IMR-90 (cell line): ENCODE data around the gene SPINK4. TPM values are rescaled to one million over a fixed set of nuclear protein-coding genes. Genes with fewer than 3 reads are reported as not detected.

ENCODE experiments used
- ATAC-seq: fragments of 200-7000 bp; cut with Tn5 transposase; 2 replicates; pipeline ENCODE4 v1.9.1; 2020; ENCODE audit warnings: low read depth, mild to moderate bottlenecking, moderate library complexity
- BruUV-seq: library from RNA; stranded (reverse); fragments of 400-500 nt; replicated peaks from 2 replicates; lab custom pipeline; 2021; lab: Mats Ljungman, UMichigan
- CTCF ChIA-PET: fragments of 300-600 bp; formaldehyde crosslinking; extraction: SDS; loops from one replicate; lab custom pipeline; 2021; ENCODE audit warnings: antibody characterized with exemption; lab: Yijun Ruan, JAX
- POLR2A ChIA-PET: fragments of 300-600 bp; sonication (Branson Sonifier 250); formaldehyde crosslinking; loops from one replicate; lab custom pipeline; 2022; ENCODE audit warnings: antibody characterized with exemption; ENCODE audit not compliant: unreplicated experiment; lab: Charles Lee
- DNase-seq: peaks from one replicate; pipeline ENCODE4 v3.0.0; 2013
- H2AFZ ChIP-seq: replicated peaks from 2 replicates; pipeline ENCODE3; 2013; ENCODE audit warnings: low read length, mild to moderate bottlenecking; ENCODE audit not compliant: poor library complexity
- H2AK5ac ChIP-seq: 2 replicates; pipeline ENCODE4 v1.6.1; 2013; ENCODE audit warnings: low read depth, low read length, inconsistent platforms
- H2AK9ac ChIP-seq: replicated peaks from 2 replicates; pipeline ENCODE3; 2013; ENCODE audit warnings: mild to moderate bottlenecking, low read depth, low read length, moderate library complexity; ENCODE audit not compliant: poor library complexity
- H2BK120ac ChIP-seq: 2 replicates; pipeline ENCODE4 v1.6.1; 2013; ENCODE audit warnings: low read depth, low read length, inconsistent platforms
- H2BK15ac ChIP-seq: 3 replicates; pipeline ENCODE4 v1.6.1; 2013; ENCODE audit warnings: low read depth, low read length, inconsistent platforms
- H2BK20ac ChIP-seq: 2 replicates; pipeline ENCODE4 v1.6.1; 2013; ENCODE audit warnings: low read depth, mild to moderate bottlenecking, inconsistent platforms, low read length, moderate library complexity
- H2BK5ac ChIP-seq: 2 replicates; pipeline ENCODE4 v1.6.1; 2013; ENCODE audit warnings: mild to moderate bottlenecking, low read depth, low read length, inconsistent platforms; ENCODE audit not compliant: poor library complexity, severe bottlenecking
- H3K14ac ChIP-seq: replicated peaks from 2 replicates; pipeline ENCODE4 v1.6.1; 2013; ENCODE audit warnings: low read depth, low read length, inconsistent platforms
- H3K18ac ChIP-seq: 2 replicates; pipeline ENCODE4 v1.6.1; 2013; ENCODE audit warnings: low read depth, low read length, control low read depth
- H3K23ac ChIP-seq: 2 replicates; pipeline ENCODE4 v1.6.1; 2013; ENCODE audit warnings: low read depth, low read length, inconsistent platforms
- H3K27ac ChIP-seq: 2 replicates; pipeline ENCODE4 v1.5.1; 2013; ENCODE audit warnings: mild to moderate bottlenecking, control low read depth, low read length; ENCODE audit not compliant: insufficient read depth
- H3K27me3 ChIP-seq: 2 replicates; pipeline ENCODE4 v1.6.1; 2013; ENCODE audit warnings: low read length; ENCODE audit not compliant: control insufficient read depth, insufficient read depth
- H3K36me3 ChIP-seq: 2 replicates; pipeline ENCODE4 v1.6.1; 2013; ENCODE audit warnings: low read length, mixed read lengths; ENCODE audit not compliant: control insufficient read depth, insufficient read depth
- H3K4ac ChIP-seq: 2 replicates; pipeline ENCODE4 v1.6.1; 2013; ENCODE audit warnings: low read depth, low read length, inconsistent platforms
- H3K4me1 ChIP-seq: 2 replicates; pipeline ENCODE4 v1.6.1; 2013; ENCODE audit warnings: low read length, mixed read lengths; ENCODE audit not compliant: control insufficient read depth, insufficient read depth
- H3K4me2 ChIP-seq: 2 replicates; pipeline ENCODE4 v1.6.1; 2013; ENCODE audit warnings: low read depth, mild to moderate bottlenecking, control low read depth, low read length, moderate library complexity
- H3K4me3 ChIP-seq: 2 replicates; pipeline ENCODE4 v1.5.1; 2013; ENCODE audit warnings: low read depth, mild to moderate bottlenecking, control low read depth, low read length, moderate library complexity; ENCODE audit not compliant: insufficient read depth
- H3K56ac ChIP-seq: 2 replicates; pipeline ENCODE4 v1.6.1; 2013; ENCODE audit warnings: low read length, inconsistent platforms; ENCODE audit not compliant: insufficient read depth; ENCODE audit errors: extremely low read depth
- H3K79me1 ChIP-seq, 2 experiments: 2 replicates each; pipeline ENCODE4 v1.6.1; 2013; ENCODE audit warnings: low read length in 2 of 2, inconsistent platforms in 1 of 2, low read depth in 1 of 2
- H3K9ac ChIP-seq: 2 replicates; pipeline ENCODE4 v1.6.1; 2013; ENCODE audit warnings: low read depth, low read length, control low read depth
- H3K9me1 ChIP-seq: 2 replicates; pipeline ENCODE4 v1.6.1; 2013; ENCODE audit warnings: low read length, inconsistent platforms; ENCODE audit not compliant: insufficient read depth
- H3K9me3 ChIP-seq: 2 replicates; pipeline ENCODE4 v1.6.1; 2013; ENCODE audit warnings: low read length; ENCODE audit not compliant: control insufficient read depth, insufficient read depth
- H4K20me1 ChIP-seq: 2 replicates; pipeline ENCODE4 v1.6.1; 2013; ENCODE audit warnings: low read length, inconsistent platforms; ENCODE audit not compliant: insufficient read depth
- H4K5ac ChIP-seq: 2 replicates; pipeline ENCODE4 v1.6.1; 2013; ENCODE audit warnings: mild to moderate bottlenecking, low read depth, low read length, control low read depth
- H4K8ac ChIP-seq, 2 experiments: 2 replicates each; pipeline ENCODE4 v1.6.1; 2013; ENCODE audit warnings: low read depth in 2 of 2, low read length in 2 of 2, control low read depth in 1 of 2, inconsistent platforms in 1 of 2
- H4K91ac ChIP-seq: 2 replicates; pipeline ENCODE4 v1.6.1; 2013; ENCODE audit warnings: low read depth, low read length, inconsistent platforms; ENCODE audit not compliant: insufficient read depth
- BHLHE40 ChIP-seq: fragments of 150-350 bp; IDR thresholded peaks from 2 replicates; pipeline ENCODE4 v1.6.1; 2016; ENCODE audit warnings: mild to moderate bottlenecking, low read depth, low read length
- CEBPB ChIP-seq: IDR thresholded peaks from 2 replicates; pipeline ENCODE4 v1.6.1; 2012; ENCODE audit warnings: low read depth, low read length, improper control_type of control experiment
- CHD1 ChIP-seq: IDR thresholded peaks from 2 replicates; pipeline ENCODE4 v1.6.1; 2012; ENCODE audit warnings: low read depth, low read length, improper control_type of control experiment
- CTCF ChIP-seq: conservative IDR thresholded peaks from 2 replicates; pipeline ENCODE4 v1.5.1; 2012; ENCODE audit warnings: mild to moderate bottlenecking, low read depth, low read length, improper control_type of control experiment
- ELK1 ChIP-seq: fragments of 150-350 bp; IDR thresholded peaks from 2 replicates; pipeline ENCODE4 v1.6.1; 2016; ENCODE audit warnings: low read depth, mild to moderate bottlenecking, low read length, moderate library complexity, borderline replicate concordance
- FOS ChIP-seq: fragments of 150-350 bp; IDR thresholded peaks from 2 replicates; pipeline ENCODE4 v1.6.1; 2016; ENCODE audit warnings: low read depth, low read length
- MAFK ChIP-seq: IDR thresholded peaks from 2 replicates; pipeline ENCODE4 v1.6.1; 2012; ENCODE audit warnings: low read depth, low read length, improper control_type of control experiment
- MXI1 ChIP-seq: IDR thresholded peaks from 2 replicates; pipeline ENCODE4 v1.6.1; 2012; ENCODE audit warnings: low read depth, mild to moderate bottlenecking, low read length, moderate library complexity, borderline replicate concordance
- NFE2L2 ChIP-seq: fragments of 150-350 bp; IDR thresholded peaks from 2 replicates; pipeline ENCODE4 v1.6.1; 2016; ENCODE audit warnings: low read depth, mild to moderate bottlenecking, low read length
- POLR2A ChIP-seq: IDR thresholded peaks from 2 replicates; pipeline ENCODE4 v1.6.1; 2012; ENCODE audit warnings: mild to moderate bottlenecking, low read depth, low read length
- RAD21 ChIP-seq: IDR thresholded peaks from 2 replicates; pipeline ENCODE4 v1.6.1; 2012; ENCODE audit warnings: low read length, improper control_type of control experiment
- RCOR1 ChIP-seq: IDR thresholded peaks from 2 replicates; pipeline ENCODE4 v1.6.1; 2012; ENCODE audit warnings: mild to moderate bottlenecking, low read length, improper control_type of control experiment; ENCODE audit not compliant: insufficient replicate concordance
- RFX5 ChIP-seq: IDR thresholded peaks from 2 replicates; pipeline ENCODE4 v1.8.0; 2012; ENCODE audit warnings: low read depth, mild to moderate bottlenecking, low read length, moderate library complexity
- SMC3 ChIP-seq: fragments of 150-350 bp; IDR thresholded peaks from 2 replicates; pipeline ENCODE4 v1.6.1; 2016; ENCODE audit warnings: low read depth, mild to moderate bottlenecking, antibody characterized with exemption, low read length, moderate library complexity
- USF2 ChIP-seq: fragments of 150-350 bp; IDR thresholded peaks from 2 replicates; pipeline ENCODE4 v1.6.1; 2017; ENCODE audit warnings: mild to moderate bottlenecking, antibody characterized with exemption, low read length, low read depth
- WGBS, 2 experiments: methylation state at CpG; one replicate each; pipeline versions ENCODE4 v1.1.5 to v1.1.7; 2013; ENCODE audit warnings: missing lambda C conversion rate in 2 of 2; ENCODE audit not compliant: insufficient read length in 1 of 2; ENCODE audit errors: extremely low coverage in 2 of 2; 5-methylcytosine and 5-hydroxymethylcytosine counted together
- dilution Hi-C: fragments of 300-500 bp; cut with HindIII; formaldehyde crosslinking; loops from one replicate; pipeline ENCODE4 v1.14.3; 2018; ENCODE audit warnings: low sequenced_read_pairs; ENCODE audit not compliant: unreplicated experiment
- in situ Hi-C: fragments of 300-500 bp; cut with MboI; formaldehyde crosslinking; loops from 3 replicates; pipeline ENCODE4 v1.14.3; 2019; ENCODE audit warnings: low sequenced_read_pairs, inconsistent platforms, mixed read lengths
- intact Hi-C: fragments of 100-400 bp; cut with micrococcal nuclease; formaldehyde crosslinking; loops from 2 replicates; pipeline ENCODE4 v1.10.0; 2022
- polyA plus RNA-seq, 3 experiments: library from polyadenylated mRNA; depleted of rRNA; stranded (reverse); fragments of >200 nt; gene quantifications; 2 replicates each; pipeline ENCODE4 v1.2.3, GENCODE V29; 2012; ENCODE audit warnings: low replicate concordance in 1 of 3
- total RNA-seq: library from RNA; depleted of rRNA; stranded (reverse); fragments of >200 nt; gene quantifications from 2 replicates; pipeline ENCODE4 v1.2.3, GENCODE V29; 2012

Gene SPINK4
- total and polyA plus RNA-seq, 2 of the 4 experiments (the other 2 are of a cell fraction): not detected

GRCh38 chr9:33288828-33289483, 49.0 kb downstream of the SPINK4 start:
- H3K9ac ChIP-seq: 0 out of 2 replicates have a peak overlapping the region, but pooled peaks have one; percentile 47
- ChIA-PET CTCF (no interaction called here), POLR2A (no interaction called here)
- DNase-seq (no peak), ATAC-seq (no peak)
- no peaks in the 10 kb centered on the region for H3K27me3 ChIP-seq
- H3K79me1 ChIP-seq: peaks cover 17 to 35% of the 10 kb centered on the region in 2 experiments
- dilution Hi-C loops: loop anchor here (25.0 kb wide), 1 partner anchor 173 kb away; the partner anchor contains the start of gene NOL6
- in situ Hi-C loops: no loop called here
- H2BK5ac ChIP-seq: peak overlapping the region; percentile 99
- peak overlapping the region; percentile 57 for H2AK9ac ChIP-seq
- H3K27ac ChIP-seq: peak overlapping the region; percentile 84; the same call in 1 of the 2 replicates
- H4K91ac ChIP-seq: no peak overlapping the region
- no peaks in the 10 kb centered on the region for H4K20me1 ChIP-seq
- peak overlapping the region; percentile 90; the same call in 1 of the 2 replicates for H2AK5ac ChIP-seq
- H3K9me3 ChIP-seq: no peaks in the 10 kb centered on the region
- H2BK20ac ChIP-seq: no peak overlapping the region
- 82% methylated on average over 5 of the region's 14 CpGs; no CpG with 5 or more reads in 1 of the 2 experiments for WGBS, 2 experiments
- H2BK120ac ChIP-seq: no peak overlapping the region
- H3K9me1 ChIP-seq: no peaks in the 10 kb centered on the region
- H3K4me2 ChIP-seq: no peak overlapping the region
- no peak overlapping the region for H2AFZ ChIP-seq
- no peak overlapping the region for H3K56ac ChIP-seq
- no peak overlapping the region for H3K18ac ChIP-seq
- H3K14ac ChIP-seq: no peak overlapping the region
- no peak overlapping the region; the same call in 1 of the 2 replicates for H4K5ac ChIP-seq
- H3K23ac ChIP-seq: no peak overlapping the region
- peak overlapping the region; percentile 75 to 100; a peak in 2 of 4 replicates for H4K8ac ChIP-seq
- H2BK15ac ChIP-seq: no peak overlapping the region
- H3K4ac ChIP-seq: peak overlapping the region; percentile 19
- intact Hi-C loops: loop anchor here (5.0 kb wide), 1 partner anchor 228 kb away; no protein-coding TSS in a partner anchor
- no peak overlapping the region for H3K4me3 ChIP-seq
- H3K4me1 ChIP-seq: peaks cover 4% of the 10 kb centered on the region; the same call in 1 of the 2 replicates
- no TSS peak for BruUV-seq
- peaks cover 3% of the 10 kb centered on the region; the same call in 1 of the 2 replicates for H3K36me3 ChIP-seq
- TF ChIP-seq CEBPB (no peak), BHLHE40 (no peak), CTCF (no peak), FOS (no peak), MXI1 (no peak), NFE2L2 (no peak), SMC3 (no peak), RCOR1 (no peak), POLR2A (no peak), RAD21 (no peak), CHD1 (no peak), RFX5 (no peak), ELK1 (no peak), MAFK (no peak), USF2 (no peak)
